Dedifferentiated amniotic fluid mesenchymal stem cell (primary cell): ENCODE results near the gene TAF3.

Source experiments
- DNase-seq: peaks from one replicate; pipeline ENCODE4 v3.0.0-alpha.2; 2016; ENCODE audit errors: extremely low spot score

TAF3 gene

DNA sequence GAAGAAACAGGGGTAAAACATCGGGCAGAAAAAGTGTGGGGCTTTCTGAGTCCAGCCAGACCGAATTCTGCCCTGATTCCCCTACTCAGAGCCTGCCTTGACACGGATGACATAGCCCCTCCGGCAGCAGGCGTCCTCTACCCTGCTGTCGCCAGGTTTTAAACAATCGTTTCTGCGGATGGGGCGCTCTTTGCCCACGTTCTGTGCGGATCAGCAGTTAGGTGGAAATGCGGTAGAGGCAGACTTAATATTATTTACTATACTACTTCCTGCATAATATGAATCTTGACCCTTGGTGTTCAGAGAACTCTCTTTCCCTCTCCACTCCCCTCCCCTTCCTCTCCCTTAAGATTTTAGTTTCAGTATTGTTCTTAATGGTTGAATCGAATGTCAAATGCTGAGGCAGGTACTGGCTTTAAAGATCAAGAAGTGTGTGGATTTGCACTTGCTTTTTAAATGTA, 238.6 kb downstream of the TAF3 start:
- no peak for DNase-seq

DNA sequence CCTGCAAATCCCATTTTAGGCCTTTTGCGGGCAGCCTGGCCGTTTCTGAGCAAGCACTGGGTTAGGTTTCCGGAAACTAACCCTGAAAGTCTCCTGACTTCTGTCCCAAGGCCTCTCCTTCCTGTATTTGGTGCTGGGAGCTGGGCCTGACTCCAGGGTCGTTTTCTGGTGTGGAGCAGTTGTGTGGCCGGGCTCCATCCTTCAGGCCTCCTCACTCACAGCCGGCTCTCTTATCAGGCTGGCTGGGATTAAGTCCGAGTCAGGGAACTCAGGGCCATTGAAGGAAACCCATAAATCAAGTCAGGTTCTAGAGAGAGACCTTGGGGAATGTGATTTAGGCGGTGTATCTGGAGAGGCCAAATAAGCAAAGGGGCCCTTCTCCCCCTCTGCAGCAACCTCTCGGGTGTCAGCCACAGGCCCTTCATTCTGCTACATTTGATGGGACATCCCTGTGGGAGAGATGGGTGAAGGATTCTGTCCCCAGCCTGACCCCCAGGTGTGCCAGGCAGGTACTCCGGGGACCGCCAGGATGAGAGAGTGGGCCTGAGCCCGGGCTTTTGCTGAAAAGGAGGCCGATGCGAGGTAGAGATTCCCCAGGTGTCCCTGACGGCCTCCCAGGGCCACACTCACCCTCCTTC, 239.4 kb downstream of the TAF3 start:
- no peak for DNase-seq

DNA sequence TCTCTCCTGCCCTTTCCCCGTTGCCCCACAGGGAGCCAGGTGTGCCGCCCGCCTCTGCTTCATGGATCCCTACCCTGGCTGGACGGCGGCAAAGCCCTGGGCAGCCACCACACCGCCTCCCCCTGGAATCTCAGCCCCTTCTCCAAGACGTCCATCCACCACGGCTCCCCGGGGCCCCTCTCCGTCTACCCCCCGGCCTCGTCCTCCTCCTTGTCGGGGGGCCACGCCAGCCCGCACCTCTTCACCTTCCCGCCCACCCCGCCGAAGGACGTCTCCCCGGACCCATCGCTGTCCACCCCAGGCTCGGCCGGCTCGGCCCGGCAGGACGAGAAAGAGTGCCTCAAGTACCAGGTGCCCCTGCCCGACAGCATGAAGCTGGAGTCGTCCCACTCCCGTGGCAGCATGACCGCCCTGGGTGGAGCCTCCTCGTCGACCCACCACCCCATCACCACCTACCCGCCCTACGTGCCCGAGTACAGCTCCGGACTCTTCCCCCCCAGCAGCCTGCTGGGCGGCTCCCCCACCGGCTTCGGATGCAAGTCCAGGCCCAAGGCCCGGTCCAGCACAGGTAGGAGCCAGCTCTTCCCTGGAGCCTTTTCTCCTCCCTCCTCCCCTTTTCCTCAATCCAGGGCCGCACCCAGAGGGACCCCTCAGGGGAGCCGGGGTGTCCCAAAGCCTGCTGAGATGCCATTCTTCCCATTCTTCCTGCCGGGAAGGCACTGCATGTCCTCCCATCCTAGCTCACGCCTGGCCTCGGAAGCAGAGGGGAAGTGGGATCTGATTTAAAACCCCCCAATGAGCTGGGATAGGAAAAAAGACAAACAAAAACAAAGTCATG, 240.2 kb downstream of the TAF3 start:
- DNase-seq, result no peak

GRCh38 chr10:8059191-8059936, 241.1 kb downstream of the TAF3 start:
- no peak for DNase-seq

GRCh38 chr10:8060010-8060703, 241.9 kb downstream of the TAF3 start:
- no peak for DNase-seq

GRCh38 chr10:8060704-8061121, 242.4 kb downstream of the TAF3 start:
- no peak for DNase-seq

DNA sequence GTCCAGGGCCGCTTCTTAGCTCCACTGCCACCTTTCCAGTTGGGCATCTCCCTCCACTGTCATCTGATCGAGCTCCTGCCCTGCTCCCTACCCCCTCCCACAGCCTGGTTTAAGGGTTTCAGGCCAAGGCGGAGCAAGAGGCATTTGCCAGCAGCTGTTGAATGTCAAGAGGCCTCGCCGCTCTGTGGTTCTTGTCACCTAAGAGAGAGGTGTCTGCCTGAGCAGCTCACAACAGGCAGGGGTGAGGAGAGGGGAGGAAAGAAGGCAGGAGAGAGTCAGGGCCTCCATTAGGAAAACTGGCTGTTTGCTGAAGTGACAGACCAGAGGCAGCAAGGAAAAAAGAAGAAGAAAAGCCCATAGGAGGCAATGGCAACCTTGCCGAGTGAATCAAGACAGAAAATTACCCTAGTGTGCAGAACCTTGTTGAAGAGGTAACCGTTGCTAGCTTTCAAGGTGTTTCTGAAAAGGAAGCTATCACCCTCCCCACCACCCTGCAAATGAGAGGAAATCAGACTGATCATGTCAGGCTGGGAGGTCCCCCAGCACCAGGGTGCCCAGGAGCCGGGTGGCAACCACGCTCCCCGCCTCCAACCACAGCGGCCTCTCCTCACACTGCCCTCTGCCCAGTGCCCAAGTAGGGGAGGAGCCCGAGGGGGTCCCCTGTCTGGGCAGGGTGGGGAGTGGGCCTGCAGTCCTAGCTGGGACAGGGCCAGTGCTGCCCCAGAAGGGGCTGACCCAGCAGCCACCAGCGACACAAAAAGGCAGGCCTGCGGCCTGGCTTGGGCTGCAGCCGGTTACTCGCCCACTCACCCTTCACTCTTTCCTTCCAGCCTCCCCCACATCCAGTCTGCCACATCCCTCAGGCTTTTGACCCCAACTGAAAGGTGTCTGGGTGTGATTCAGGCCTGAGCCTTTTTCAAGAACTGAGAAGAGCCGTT, 243.2 kb downstream of the TAF3 start:
- DNase-seq, result no peak

DNA sequence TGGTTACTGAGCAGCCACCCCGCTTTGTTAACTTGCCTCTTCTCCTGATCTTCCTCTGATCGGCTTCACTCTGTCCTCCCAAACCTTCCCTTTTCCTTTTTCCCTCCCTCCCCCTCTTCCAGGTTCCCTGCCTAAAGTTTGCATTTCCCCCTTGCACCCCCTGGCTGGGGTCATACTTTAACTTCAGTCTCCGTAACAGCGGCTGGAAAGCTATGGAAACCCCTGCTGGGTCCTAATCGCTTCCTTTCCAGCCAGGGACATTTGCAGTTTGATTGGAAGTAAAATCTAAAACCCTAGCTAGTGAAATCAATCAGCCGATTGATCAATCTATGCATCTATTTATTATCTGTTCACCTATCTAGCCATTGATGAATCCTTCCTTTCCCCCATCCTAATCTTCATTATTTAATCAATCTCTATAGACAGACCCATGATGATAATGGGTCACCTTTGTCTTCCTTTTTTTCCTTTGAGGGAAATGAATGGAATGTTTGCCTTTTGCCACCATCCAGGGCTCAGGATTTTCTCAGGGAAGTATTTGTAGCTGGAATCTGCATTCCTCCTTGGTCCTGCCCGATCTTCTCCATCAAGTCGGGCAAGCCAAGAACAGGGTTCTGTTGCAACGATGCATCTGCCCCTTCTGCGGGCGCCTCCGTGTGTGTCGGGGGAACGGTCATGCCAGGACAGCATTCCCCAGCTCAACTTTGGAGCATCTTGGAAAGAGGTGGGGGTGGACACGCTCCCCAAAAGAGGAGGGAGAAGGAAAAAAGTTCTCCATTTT, 245.0 kb downstream of the TAF3 start:
- DNase-seq, result no peak

GRCh38 chr10:8063935-8064334, 245.6 kb downstream of the TAF3 start:
- DNase-seq, result no peak

DNA sequence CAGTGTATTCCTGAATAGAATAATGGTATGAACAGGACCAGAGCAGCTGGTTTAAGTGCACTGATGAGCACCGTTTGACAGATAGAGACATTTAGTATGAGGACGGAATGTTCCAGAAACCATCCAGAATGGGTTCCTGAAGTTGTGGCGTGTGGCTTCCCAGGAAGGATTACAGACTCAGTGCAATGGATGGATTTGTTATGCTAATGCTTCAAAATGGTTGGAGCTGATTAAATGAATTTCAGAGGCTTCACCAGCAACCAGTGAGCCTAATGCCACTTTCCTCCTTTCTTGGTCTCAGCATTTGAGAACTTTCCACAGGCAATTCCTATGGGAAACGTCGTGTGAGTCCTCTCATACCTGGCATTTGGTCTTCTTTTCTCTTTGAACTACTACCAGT, 246.1 kb downstream of the TAF3 start:
- DNase-seq, result no peak

- DNase-seq, result no peak
Measured at GRCh38 chr10:8065651-8066050, 247.3 kb downstream of the TAF3 start.

DNA sequence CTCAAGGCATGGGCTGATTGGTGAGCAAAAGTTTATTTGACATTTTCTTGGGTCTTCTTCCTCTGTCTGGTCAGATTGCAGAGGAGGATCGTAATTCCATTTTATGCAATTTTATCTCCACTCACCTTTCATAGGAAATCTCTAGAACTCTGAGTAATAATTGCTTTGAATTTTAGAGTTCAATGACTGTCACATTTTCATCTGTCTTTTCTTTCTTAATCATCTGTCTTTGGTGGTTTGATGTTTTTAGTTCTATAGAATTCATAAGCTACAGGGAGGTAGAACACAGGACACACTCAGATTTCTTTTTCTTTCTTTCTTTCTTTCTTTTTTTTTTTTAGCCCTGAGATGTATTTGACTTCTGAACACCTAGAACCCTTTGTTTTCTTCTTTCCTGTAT, 247.8 kb downstream of the TAF3 start:
- no peak for DNase-seq
